CMK (cell line): Measurements from ENCODE around the gene PHACTR3.
"Not testable (repeated sequence)": the region's sequence is repeated elsewhere in the genome, so short reads cannot be mapped to it uniquely, and the experiment has no call there.

Experiments
- DNase-seq: peaks from one replicate; pipeline ENCODE4 v3.0.0-alpha.2; 2010; ENCODE audit warnings: low read depth

PHACTR3 gene

GRCh38 chr20:59863058-59863457 is 258.7 kb downstream of the PHACTR3 start:
- no peak for DNase-seq

- no peak for DNase-seq
Observed at GRCh38 chr20:59864726-59865125, 260.4 kb downstream of the PHACTR3 start.

- DNase-seq = no peak
Observed at GRCh38 chr20:59866338-59866737, 262.0 kb downstream of the PHACTR3 start.

GRCh38 chr20:59871096-59871495 is 266.8 kb downstream of the PHACTR3 start:
- DNase-seq = no peak

GRCh38 chr20:59873409-59873808 is 269.1 kb downstream of the PHACTR3 start:
- DNase-seq = no peak

- DNase-seq = no peak
Observed at GRCh38 chr20:59880198-59880597, 275.9 kb downstream of the PHACTR3 start.

GRCh38 chr20:59884494-59884893 is 280.2 kb downstream of the PHACTR3 start:
- no peak for DNase-seq

- no peak for DNase-seq
Observed at GRCh38 chr20:59888050-59888449, 283.7 kb downstream of the PHACTR3 start.

GRCh38 chr20:59890035-59890434 is 285.7 kb downstream of the PHACTR3 start:
- DNase-seq = not testable (repeated sequence)

- no peak for DNase-seq
Observed at GRCh38 chr20:59891581-59891980, 287.2 kb downstream of the PHACTR3 start.

- DNase-seq = no peak
Observed at GRCh38 chr20:59895908-59896307, 291.6 kb downstream of the PHACTR3 start.
